Small intestine (tissue), 7 donors: ENCODE results near the gene MAP6. TPM values are rescaled to one million over a fixed set of nuclear protein-coding genes. Genes with fewer than 3 reads are reported as not detected.

Experiments used
- DNase-seq, 2 donors: peaks; one replicate each; pipeline versions ENCODE4 v3.0.0 to v3.0.0-alpha.2; 2013
- FAIRE-seq: peaks from 2 replicates; lab custom pipeline; 2012; peaks lifted over from hg19 to GRCh38; lab: Jason Lieb, UNC
- H3K27ac ChIP-seq, 3 donors: one replicate each; pipeline ENCODE4 v1.5.1; 2013; ENCODE audit warnings: low read length in 2 of 3, mild to moderate bottlenecking in 2 of 3, control low read depth in 1 of 3, inconsistent platforms in 1 of 3, low read depth in 1 of 3, moderate library complexity in 1 of 3
- H3K27me3 ChIP-seq, 3 donors: one replicate each; pipeline ENCODE4 v1.6.1; 2013; ENCODE audit warnings: low read length in 3 of 3, inconsistent platforms in 1 of 3; ENCODE audit not compliant: control insufficient read depth in 3 of 3, insufficient read depth in 3 of 3
- H3K36me3 ChIP-seq, 3 donors: one replicate each; pipeline ENCODE4 v1.6.1; 2013; ENCODE audit warnings: low read length in 3 of 3, inconsistent platforms in 1 of 3, low read depth in 1 of 3, mild to moderate bottlenecking in 1 of 3, moderate library complexity in 1 of 3; ENCODE audit not compliant: control insufficient read depth in 3 of 3, insufficient read depth in 2 of 3
- H3K4me1 ChIP-seq, 3 donors: one replicate each; pipeline ENCODE4 v1.6.1; 2013; ENCODE audit warnings: low read length in 2 of 3, inconsistent platforms in 1 of 3, low read depth in 1 of 3, mild to moderate bottlenecking in 1 of 3, moderate library complexity in 1 of 3; ENCODE audit not compliant: control insufficient read depth in 3 of 3, insufficient read depth in 2 of 3
- H3K4me3 ChIP-seq, 3 donors: one replicate each; pipeline ENCODE4 v1.5.1; 2013; ENCODE audit warnings: low read length in 3 of 3, control low read depth in 1 of 3, inconsistent platforms in 1 of 3, low read depth in 1 of 3, mild to moderate bottlenecking in 1 of 3, moderate library complexity in 1 of 3
- H3K9me3 ChIP-seq, 2 donors: one replicate each; pipeline ENCODE4 v1.6.1; 2013; ENCODE audit warnings: low read depth in 1 of 2, low read length in 1 of 2; ENCODE audit not compliant: control insufficient read depth in 2 of 2, insufficient read depth in 1 of 2
- WGBS, 3 donors: extraction: QIAGEN DNeasy Blood & Tissue Kit; methylation state at CpG; one replicate each; pipeline ENCODE4 v1.1.7; 2013; 5-methylcytosine and 5-hydroxymethylcytosine counted together
- polyA plus RNA-seq, 4 donors: library from polyadenylated mRNA; stranded (reverse) in 3 of 4; unstranded in 1 of 4; fragments of 200-250 nt in 3 of 4; fragments of 120-200 nt in 1 of 4; gene quantifications; one replicate each; pipeline versions ENCODE4 v1.2.1 to v1.2.3, GENCODE V29; 2013
- donor health status: healthy with polysubstance abuse.
- donor health status: control.
- donor health status: control.
- donor health status: Bipolar disorder and iron deficiency.
- donor health status: healthy.

MAP6 gene
- polyA plus RNA-seq, 4 donors = 0.54 to 2.9 (median 2.5) TPM; not detected in 1

DNA sequence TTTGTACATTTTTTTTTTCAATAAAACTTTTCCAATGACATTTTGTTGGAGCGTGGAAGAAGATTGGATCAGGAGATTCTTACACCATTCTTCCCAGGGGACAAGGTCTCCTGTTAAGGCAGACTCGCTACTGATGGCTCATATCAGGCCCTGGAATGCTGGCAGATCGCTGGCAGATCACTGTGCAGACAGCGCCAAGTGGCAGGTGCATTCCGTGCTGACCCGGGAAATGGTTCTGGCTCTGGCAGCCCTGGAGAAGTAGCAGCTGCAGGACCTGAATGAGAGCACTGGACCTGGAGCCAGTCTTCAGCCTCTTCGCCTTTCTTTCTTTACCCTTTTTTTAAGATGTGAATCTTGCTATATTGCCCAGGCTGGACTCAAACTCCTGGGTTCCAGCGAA, 96.1 kb downstream of the MAP6 start:
- H3K4me1 ChIP-seq = peaks cover 0 to 6% (median 3%) of the 10 kb centered on the region in 3 donors
- FAIRE-seq = no peak

DNA sequence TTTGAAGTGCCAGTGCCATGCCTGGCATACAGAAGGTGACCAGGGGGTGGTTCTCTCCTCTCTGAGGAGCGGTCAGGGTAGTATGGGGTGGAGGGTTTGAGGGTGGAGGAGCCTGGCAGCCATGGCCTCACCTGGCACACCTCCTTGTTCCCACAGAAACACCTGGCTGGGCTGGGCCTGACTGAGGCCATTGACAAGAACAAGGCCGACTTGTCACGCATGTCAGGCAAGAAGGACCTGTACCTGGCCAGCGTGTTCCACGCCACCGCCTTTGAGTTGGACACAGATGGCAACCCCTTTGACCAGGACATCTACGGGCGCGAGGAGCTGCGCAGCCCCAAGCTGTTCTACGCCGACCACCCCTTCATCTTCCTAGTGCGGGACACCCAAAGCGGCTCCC, 97.2 kb downstream of the MAP6 start:
- DNase-seq (no peak), FAIRE-seq (no peak)
- peaks cover 0 to 2% (median 1%) of the 10 kb centered on the region in 3 donors for H3K4me1 ChIP-seq
- 88 to 97% (median 96%) methylated on average over 14 of the region's 14 CpGs for WGBS, 3 donors
- no peak overlapping the region for H3K4me3 ChIP-seq
- H3K9me3 ChIP-seq = no peaks in the 10 kb centered on the region
- no peaks in the 10 kb centered on the region for H3K27me3 ChIP-seq
- peaks cover 14 to 84% (median 23%) of the 10 kb centered on the region in 3 donors for H3K36me3 ChIP-seq
- H3K27ac ChIP-seq = no peak overlapping the region

More for the DNA sequence above, 96.1 kb downstream of the MAP6 start:
- DNase-seq = no peak
- WGBS, 3 donors = 58 to 67% (median 64%) methylated on average over 8 of the region's 8 CpGs
- Histone ChIP-seq H3K27me3 (no peaks in the 10 kb centered on the region), H3K36me3 (peaks cover 14 to 73% (median 23%) of the 10 kb centered on the region in 3 donors), H3K9me3 (no peaks in the 10 kb centered on the region), H3K4me3 (no peak overlapping the region), H3K27ac (no peak overlapping the region)

- no peak overlapping the region for H3K27ac ChIP-seq
- WGBS, 3 donors = 64 to 78% (median 71%) methylated on average over 8 to 9 of the region's 9 CpGs
- no peak overlapping the region for H3K4me3 ChIP-seq
These were observed 98.2 kb downstream of the MAP6 start for GRCh38 chr11:75570559-75571139.

DNA sequence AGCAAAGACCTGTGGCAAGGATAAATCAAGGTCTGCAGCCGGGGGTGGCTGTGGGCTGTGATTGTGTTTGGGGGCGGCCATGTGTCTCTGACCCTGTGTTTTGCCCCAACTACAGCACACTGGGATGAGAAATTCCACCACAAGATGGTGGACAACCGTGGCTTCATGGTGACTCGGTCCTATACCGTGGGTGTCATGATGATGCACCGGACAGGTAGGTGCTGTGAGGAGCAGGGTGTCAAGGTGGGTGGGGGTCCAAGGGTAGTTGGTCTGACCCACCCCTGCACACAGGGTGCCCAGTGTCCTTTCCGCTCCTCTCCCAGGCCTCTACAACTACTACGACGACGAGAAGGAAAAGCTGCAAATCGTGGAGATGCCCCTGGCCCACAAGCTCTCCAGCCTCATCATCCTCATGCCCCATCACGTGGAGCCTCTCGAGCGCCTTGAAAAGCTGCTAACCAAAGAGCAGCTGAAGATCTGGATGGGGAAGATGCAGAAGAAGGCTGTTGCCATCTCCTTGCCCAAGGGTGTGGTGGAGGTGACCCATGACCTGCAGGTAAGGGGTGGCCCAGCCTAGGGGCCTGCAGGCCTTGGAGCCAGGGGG, 100.1 kb downstream of the MAP6 start:
- Histone ChIP-seq H3K4me1 (peaks cover 0 to 18% (median 0%) of the 10 kb centered on the region in 3 donors), H3K27me3 (no peaks in the 10 kb centered on the region), H3K4me3 (no peak overlapping the region), H3K36me3 (peaks cover 14 to 95% (median 23%) of the 10 kb centered on the region in 3 donors), H3K9me3 (no peaks in the 10 kb centered on the region), H3K27ac (no peak overlapping the region)
- WGBS, 3 donors = 83 to 91% (median 91%) methylated on average over 14 of the region's 14 CpGs
- FAIRE-seq (no peak), DNase-seq (no peak)

More at GRCh38 chr11:75570559-75571139, 98.2 kb downstream of the MAP6 start:
- peaks cover 0 to 3% (median 0%) of the 10 kb centered on the region in 3 donors for H3K4me1 ChIP-seq
- FAIRE-seq (no peak), DNase-seq (no peak)
- no peaks in the 10 kb centered on the region for H3K27me3 ChIP-seq
- H3K36me3 ChIP-seq = peaks cover 14 to 94% (median 23%) of the 10 kb centered on the region in 3 donors
- H3K9me3 ChIP-seq = no peaks in the 10 kb centered on the region

DNA sequence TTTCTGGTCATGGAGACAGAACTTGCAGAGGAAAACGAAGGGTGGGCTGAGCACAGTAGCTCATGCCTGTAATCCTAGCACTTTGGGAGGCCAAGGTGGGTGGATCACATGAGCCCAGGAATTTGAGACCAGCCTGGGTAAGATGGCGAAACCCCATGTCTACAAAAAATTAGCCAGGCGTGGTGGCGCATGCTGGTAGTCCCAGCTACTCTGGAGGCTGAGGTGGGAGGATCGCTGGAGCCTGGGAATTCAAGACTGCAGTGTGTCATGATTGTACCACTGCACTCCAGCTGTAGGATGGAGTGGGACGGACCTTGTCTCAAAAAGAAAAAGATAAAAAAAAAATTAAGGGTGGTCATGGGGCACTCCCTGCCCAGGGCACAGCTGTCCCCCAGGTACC, 100.9 kb downstream of the MAP6 start:
- no peak for DNase-seq
- Histone ChIP-seq H3K4me1 (peaks cover 0 to 25% (median 2%) of the 10 kb centered on the region in 3 donors), H3K27me3 (no peaks in the 10 kb centered on the region), H3K4me3 (no peak overlapping the region), H3K27ac (no peak overlapping the region), H3K36me3 (peaks cover 14 to 93% (median 23%) of the 10 kb centered on the region in 3 donors), H3K9me3 (no peaks in the 10 kb centered on the region)
- 86 to 96% (median 95%) methylated on average over 6 of the region's 6 CpGs for WGBS, 3 donors
- FAIRE-seq = no peak

GRCh38 chr11:75566763-75567279, 102.0 kb downstream of the MAP6 start:
- Histone ChIP-seq H3K4me1 (peaks cover 0 to 27% (median 2%) of the 10 kb centered on the region in 3 donors), H3K27ac (no peak overlapping the region), H3K36me3 (peaks cover 13 to 83% (median 21%) of the 10 kb centered on the region in 3 donors), H3K9me3 (no peaks in the 10 kb centered on the region), H3K27me3 (no peaks in the 10 kb centered on the region), H3K4me3 (no peak overlapping the region)
- DNase-seq = no peak
- FAIRE-seq = no peak
- 90 to 94% (median 94%) methylated on average over 34 of the region's 34 CpGs for WGBS, 3 donors

DNA sequence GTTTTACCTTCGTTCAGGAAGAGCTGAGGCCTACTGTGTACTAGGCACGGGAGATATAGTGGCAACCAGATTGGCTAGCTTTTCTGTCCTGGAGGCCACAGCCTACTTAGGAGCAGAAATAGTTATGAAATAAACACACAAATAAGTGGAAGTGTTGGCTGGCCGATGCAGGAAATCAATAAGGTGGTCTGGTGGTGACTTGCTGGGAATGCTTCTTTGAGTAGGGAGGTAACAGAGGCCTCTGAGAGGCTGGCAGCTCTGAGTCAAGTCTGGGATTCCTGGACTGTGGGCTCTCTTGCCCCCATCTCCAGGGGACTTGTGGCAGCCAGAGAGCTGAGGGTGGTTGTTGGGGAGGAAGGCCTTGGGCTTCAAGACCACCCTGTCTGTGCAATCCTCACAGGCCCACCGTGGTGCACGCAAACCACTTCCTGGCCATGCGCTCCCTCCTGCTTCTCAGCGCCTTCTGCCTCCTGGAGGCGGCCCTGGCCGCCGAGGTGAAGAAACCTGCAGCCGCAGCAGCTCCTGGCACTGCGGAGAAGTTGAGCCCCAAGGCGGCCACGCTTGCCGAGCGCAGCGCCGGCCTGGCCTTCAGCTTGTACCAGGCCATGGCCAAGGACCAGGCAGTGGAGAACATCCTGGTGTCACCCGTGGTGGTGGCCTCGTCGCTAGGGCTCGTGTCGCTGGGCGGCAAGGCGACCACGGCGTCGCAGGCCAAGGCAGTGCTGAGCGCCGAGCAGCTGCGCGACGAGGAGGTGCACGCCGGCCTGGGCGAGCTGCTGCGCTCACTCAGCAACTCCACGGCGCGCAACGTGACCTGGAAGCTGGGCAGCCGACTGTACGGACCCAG, 102.7 kb downstream of the MAP6 start:
- no peak for FAIRE-seq

More for the DNA sequence above, 102.7 kb downstream of the MAP6 start:
- no peaks in the 10 kb centered on the region for H3K9me3 ChIP-seq
- WGBS, 3 donors = 78 to 92% (median 83%) methylated on average over 32 to 43 of the region's 43 CpGs
- peaks cover 0 to 33% (median 2%) of the 10 kb centered on the region in 3 donors for H3K4me1 ChIP-seq
- H3K4me3 ChIP-seq = no peak overlapping the region
- peaks cover 8 to 76% (median 14%) of the 10 kb centered on the region in 3 donors for H3K36me3 ChIP-seq
- H3K27ac ChIP-seq = peak overlapping the region in 1 of 3 donors; percentile 98
- H3K27me3 ChIP-seq = no peaks in the 10 kb centered on the region
- DNase-seq = no peak
